Neural cell (in vitro differentiated cells): ENCODE results near the gene ADAMTS17.

ENCODE experiments used
- CTCF ChIP-seq: fragments of 450-650 bp; IDR thresholded peaks from 2 replicates; pipeline ENCODE4 v1.5.1; 2014; ENCODE audit warnings: antibody characterized with exemption, mild to moderate bottlenecking, moderate library complexity; ENCODE audit not compliant: poor library complexity, severe bottlenecking
- EP300 ChIP-seq: fragments of 450-650 bp; conservative IDR thresholded peaks from 2 replicates; pipeline ENCODE4 v1.6.1; 2014; ENCODE audit warnings: antibody characterized with exemption, mild to moderate bottlenecking, moderate library complexity; ENCODE audit not compliant: poor library complexity, severe bottlenecking
- POLR2AphosphoS5 ChIP-seq: IDR thresholded peaks from 2 replicates; pipeline ENCODE4 v1.6.1; 2012

GRCh38 chr15:100008258-100008657, 333.5 kb downstream of the ADAMTS17 start:
- no peak for TF ChIP-seq POLR2AphosphoS5
- no peak for TF ChIP-seq CTCF
- TF ChIP-seq EP300 = no peak
